ENCODE measurements around the gene FKTN. TPM values are rescaled to one million over a fixed set of nuclear protein-coding genes. Genes with fewer than 3 reads are reported as not detected.

FKTN gene
- total RNA-seq, 2 experiments from 2014 or later, result 13.9 to 14.3 TPM

GRCh38 chr9:105647595-105648349 lies 89.8 kb downstream of the FKTN start:
- no peak overlapping the region for H3K27ac Mint-ChIP-seq
- no peaks in the 10 kb centered on the region for H3K9me3 Mint-ChIP-seq
- intact Hi-C loops (cut with micrococcal nuclease), result no loop called here
- ATAC-seq (no peak), DNase-seq (no peak)
- CTCF ChIA-PET, result interaction anchor here (2.1 kb wide), 1 partner anchor 11 kb away, joined by 9 read pairs; no protein-coding TSS in a partner anchor
- H3K36me3 Mint-ChIP-seq (ENCODE audit: low read depth), result peaks cover 3% of the 10 kb centered on the region
- H3K4me3 Mint-ChIP-seq, result no peak overlapping the region
- POLR2A ChIA-PET, result no interaction called here
- no peaks in the 10 kb centered on the region for H3K4me1 Mint-ChIP-seq (ENCODE audit: low read depth)
- TF ChIP-seq CTCF (IDR thresholded peaks at IDR 0.05), result no peak
- no peaks in the 10 kb centered on the region for H3K27me3 Mint-ChIP-seq

GRCh38 chr9:105651806-105652205 lies 93.9 kb downstream of the FKTN start:
- peaks cover 12% of the 10 kb centered on the region for H3K27me3 Mint-ChIP-seq
- intact Hi-C loops (cut with micrococcal nuclease), result no loop called here
- H3K27ac Mint-ChIP-seq, result no peak overlapping the region
- ChIA-PET POLR2A (no interaction called here), CTCF (no interaction called here)
- no peaks in the 10 kb centered on the region for H3K9me3 Mint-ChIP-seq
- DNase-seq (no peak), ATAC-seq (no peak)
- peaks cover 8% of the 10 kb centered on the region for H3K4me1 Mint-ChIP-seq (ENCODE audit: low read depth)
- no peak overlapping the region for H3K4me3 Mint-ChIP-seq
- no peak for TF ChIP-seq CTCF (IDR thresholded peaks at IDR 0.05)
- H3K36me3 Mint-ChIP-seq (ENCODE audit: low read depth), result no peaks in the 10 kb centered on the region

- H3K4me3 Mint-ChIP-seq, result peak overlapping the region; percentile 60
Measured at GRCh38 chr9:105656131-105656921, 98.4 kb downstream of the FKTN start.

GRCh38 chr9:105658351-105658750 lies 100.4 kb downstream of the FKTN start:
- peaks cover 11% of the 10 kb centered on the region for H3K4me1 Mint-ChIP-seq (ENCODE audit: low read depth)
- peaks cover 30% of the 10 kb centered on the region for H3K27me3 Mint-ChIP-seq
- CTCF ChIA-PET, result no interaction called here

More at GRCh38 chr9:105656131-105656921, 98.4 kb downstream of the FKTN start:
- peaks cover 30% of the 10 kb centered on the region for H3K27me3 Mint-ChIP-seq
- peaks cover 11% of the 10 kb centered on the region for H3K4me1 Mint-ChIP-seq (ENCODE audit: low read depth)
- no peak overlapping the region for H3K27ac Mint-ChIP-seq
- no peak for TF ChIP-seq CTCF (IDR thresholded peaks at IDR 0.05)
- intact Hi-C loops (cut with micrococcal nuclease), result no loop called here
- H3K9me3 Mint-ChIP-seq, result no peaks in the 10 kb centered on the region
- ChIA-PET POLR2A (no interaction called here), CTCF (interaction anchor here (1.0 kb wide), 1 partner anchor 21 kb away, joined by 3 read pairs; no protein-coding TSS in a partner anchor)
- H3K36me3 Mint-ChIP-seq (ENCODE audit: low read depth), result no peaks in the 10 kb centered on the region
- DNase-seq, result peak; percentile 8
- peak; percentile 65 for ATAC-seq

More at GRCh38 chr9:105658351-105658750, 100.4 kb downstream of the FKTN start:
- H3K4me3 Mint-ChIP-seq, result no peak overlapping the region
- H3K27ac Mint-ChIP-seq, result no peak overlapping the region
- DNase-seq, result no peak
- no peaks in the 10 kb centered on the region for H3K36me3 Mint-ChIP-seq (ENCODE audit: low read depth)
- intact Hi-C loops (cut with micrococcal nuclease), result no loop called here
- POLR2A ChIA-PET, result no interaction called here
- ATAC-seq, result no peak
- no peaks in the 10 kb centered on the region for H3K9me3 Mint-ChIP-seq
- TF ChIP-seq CTCF (IDR thresholded peaks at IDR 0.05), result no peak

Measured in activated CD8-positive, alpha-beta T cell treated with anti-CD3 and anti-CD28 coated beads for 36 hours (primary cell).